GM23248 (cell line): ENCODE results near the gene WNT16. TPM values are rescaled to one million over a fixed set of nuclear protein-coding genes. Genes with fewer than 3 reads are reported as not detected.

ENCODE experiments used
- DNase-seq: peaks from one replicate; pipeline ENCODE4 v3.0.0-alpha.2; 2015
- H2AFZ ChIP-seq: fragments of 200-600 bp; sonication (generic); 2 replicates; pipeline ENCODE4 v1.6.1; 2016; ENCODE audit warnings: antibody characterized with exemption
- H3F3A ChIP-seq: fragments of 200-600 bp; sonication (generic); 2 replicates; pipeline ENCODE4 v1.6.1; 2016; ENCODE audit warnings: mild to moderate bottlenecking, antibody characterized with exemption, mixed run types; ENCODE audit not compliant: insufficient read depth
- H3K27ac ChIP-seq: fragments of 200-600 bp; sonication (generic); 2 replicates; pipeline ENCODE4 v1.5.1; 2016; ENCODE audit warnings: mild to moderate bottlenecking
- H3K27me3 ChIP-seq: fragments of 200-600 bp; sonication (generic); replicated peaks from 2 replicates; pipeline ENCODE4 v1.6.1; 2016; ENCODE audit warnings: mild to moderate bottlenecking; ENCODE audit not compliant: insufficient read depth
- H3K36me3 ChIP-seq: fragments of 200-600 bp; sonication (generic); 2 replicates; pipeline ENCODE4 v1.6.1; 2016; ENCODE audit warnings: low read depth, mild to moderate bottlenecking
- H3K4me1 ChIP-seq: fragments of 200-600 bp; sonication (generic); 2 replicates; pipeline ENCODE4 v1.6.1; 2016; ENCODE audit warnings: mild to moderate bottlenecking; ENCODE audit not compliant: insufficient read depth
- H3K4me2 ChIP-seq: fragments of 200-600 bp; sonication (generic); one replicate; pipeline ENCODE4 v1.6.1; 2016; ENCODE audit warnings: mild to moderate bottlenecking; ENCODE audit not compliant: unreplicated experiment
- H3K4me3 ChIP-seq: fragments of 200-600 bp; sonication (generic); 2 replicates; pipeline ENCODE4 v1.5.1; 2016; ENCODE audit warnings: mild to moderate bottlenecking
- H3K79me2 ChIP-seq: fragments of 200-600 bp; sonication (generic); 2 replicates; pipeline ENCODE4 v1.6.1; 2016; ENCODE audit warnings: mild to moderate bottlenecking; ENCODE audit not compliant: insufficient read depth
- H3K9ac ChIP-seq: fragments of 200-600 bp; sonication (generic); 2 replicates; pipeline ENCODE4 v1.6.1; 2016; ENCODE audit warnings: mild to moderate bottlenecking
- H3K9me2 ChIP-seq: fragments of 200-600 bp; sonication (generic); 2 replicates; pipeline ENCODE4 v1.6.1; 2016; ENCODE audit warnings: mixed run types, mild to moderate bottlenecking, moderate library complexity; ENCODE audit not compliant: insufficient read depth
- H3K9me3 ChIP-seq: fragments of 200-600 bp; sonication (generic); one replicate; pipeline ENCODE4 v1.6.1; 2017; ENCODE audit warnings: low read depth
- H4K20me1 ChIP-seq: fragments of 200-600 bp; sonication (generic); 2 replicates; pipeline ENCODE4 v1.6.0; 2016; ENCODE audit not compliant: insufficient read depth
- EZH2 ChIP-seq: fragments of 200-600 bp; sonication (generic); IDR thresholded peaks from 2 replicates; pipeline ENCODE4 v1.6.1; 2018; ENCODE audit warnings: antibody characterized with exemption, mild to moderate bottlenecking; ENCODE audit not compliant: insufficient read depth, poor library complexity, severe bottlenecking
- EZH2phosphoT487 ChIP-seq: fragments of 200-600 bp; sonication (generic); IDR thresholded peaks from 2 replicates; pipeline ENCODE4 v1.6.1; 2018; ENCODE audit warnings: antibody characterized with exemption, moderate library complexity, mild to moderate bottlenecking, low read depth; ENCODE audit not compliant: insufficient read depth
- WGBS, 2 experiments: methylation state at CpG; one replicate each; pipeline ENCODE4 v1.1.6; 2015 to 2017; ENCODE audit warnings: low lambda C conversion rate in 2 of 2, low coverage in 1 of 2; ENCODE audit errors: missing lambda C conversion rate in 2 of 2; 5-methylcytosine and 5-hydroxymethylcytosine counted together
- in situ Hi-C: fragments of 300-500 bp; cut with MboI; formaldehyde crosslinking; loops from 2 replicates; pipeline ENCODE4 v1.15.0; 2020
- polyA plus RNA-seq: library from polyadenylated mRNA; unstranded; fragments of >200 nt; fragmentation: Nextera tagmentation; extraction: Ambion mirVana; gene quantifications from 2 replicates; pipeline ENCODE4 v1.2.1, GENCODE V29; 2016
- total RNA-seq: library from RNA; depleted of rRNA; stranded (reverse); fragments of >200 nt; shearing (Covaris generic); gene quantifications from 2 replicates; pipeline ENCODE4 v1.2.3, GENCODE V29; 2014

WNT16 gene
- total and polyA plus RNA-seq, 2 experiments from 2014 or later, result 0.22 to 0.23 TPM

DNA sequence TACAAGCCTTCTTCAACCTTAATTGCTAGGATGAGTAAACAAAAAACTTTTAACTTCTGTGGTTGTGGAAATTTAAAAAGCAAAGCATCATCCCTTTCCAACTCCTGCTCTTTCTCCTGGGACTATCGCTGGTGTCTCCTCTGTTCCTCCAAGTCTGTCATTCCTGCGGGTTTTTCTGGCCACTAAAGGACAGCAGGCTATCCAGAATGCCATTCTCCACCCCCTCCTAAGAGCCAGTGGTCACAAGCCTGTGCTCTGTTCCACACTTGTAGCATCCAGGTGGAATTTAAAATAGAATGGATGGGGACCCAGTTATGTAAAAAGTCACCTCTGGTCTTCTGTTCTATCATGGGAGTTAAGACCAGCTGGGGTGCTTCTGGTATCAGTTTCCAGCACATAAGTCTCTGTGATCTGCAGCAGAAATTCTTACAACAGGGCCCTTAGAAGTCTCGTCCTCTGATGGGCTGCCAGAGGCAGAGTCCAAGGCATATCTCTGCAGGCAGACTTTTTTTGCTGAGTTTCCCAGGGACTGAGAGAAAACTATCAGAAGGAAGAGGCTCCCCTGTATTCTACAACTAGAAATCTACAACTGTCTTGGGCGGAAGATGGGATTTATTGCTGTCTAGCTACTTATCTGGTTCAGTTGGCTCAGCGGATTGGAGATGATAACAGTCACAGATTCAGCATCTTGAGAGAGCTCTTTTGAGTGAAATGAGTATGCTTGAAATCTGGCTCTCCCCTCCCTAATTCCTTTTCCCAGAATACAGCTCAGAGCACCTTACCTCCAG is 5.1 kb upstream of the WNT16 start:
- no peak for DNase-seq
- H3K4me2 ChIP-seq, result no peak overlapping the region
- in situ Hi-C loops, result no loop called here

GRCh38 chr7:121327671-121328070 is 1.1 kb upstream of the WNT16 start:
- Histone ChIP-seq H3K27me3 (peaks cover 66% of the 10 kb centered on the region), H3K79me2 (no peaks in the 10 kb centered on the region), H3K4me1 (0 out of 2 replicates have a peak, but pooled peaks cover 5% of the 10 kb centered on the region), H3K9me3 (no peaks in the 10 kb centered on the region), H3K27ac (no peak overlapping the region), H3K4me3 (no peak overlapping the region), H4K20me1 (no peaks in the 10 kb centered on the region), H2AFZ (no peak overlapping the region), H3F3A (no peaks in the 10 kb centered on the region), H3K4me2 (no peak overlapping the region), H3K9me2 (no peaks in the 10 kb centered on the region), H3K36me3 (no peaks in the 10 kb centered on the region), H3K9ac (no peak overlapping the region)
- in situ Hi-C loops, result loop anchor here (25.0 kb wide), 1 partner anchor 340 kb away; the partner anchor contains the start of gene CPED1
- WGBS, 2 experiments, result 74 to 86% methylated on average over 5 of the region's 5 CpGs
- DNase-seq, result no peak
- TF ChIP-seq EZH2 (no peak), EZH2phosphoT487 (no peak)

More for the DNA sequence above, 5.1 kb upstream of the WNT16 start:
- no peaks in the 10 kb centered on the region for H3K36me3 ChIP-seq
- no peak overlapping the region for H2AFZ ChIP-seq
- H3K4me3 ChIP-seq, result no peak overlapping the region
- no peaks in the 10 kb centered on the region for H3K4me1 ChIP-seq
- H3K9me2 ChIP-seq, result no peaks in the 10 kb centered on the region
- no peak for TF ChIP-seq EZH2phosphoT487
- TF ChIP-seq EZH2, result no peak
- no peaks in the 10 kb centered on the region for H3K79me2 ChIP-seq
- H3F3A ChIP-seq, result no peaks in the 10 kb centered on the region
- WGBS, 2 experiments, result 51% methylated on average over 5 of the region's 5 CpGs
- no peak overlapping the region for H3K9ac ChIP-seq
- H3K9me3 ChIP-seq, result no peaks in the 10 kb centered on the region
- peaks cover 30% of the 10 kb centered on the region for H3K27me3 ChIP-seq
- no peaks in the 10 kb centered on the region for H4K20me1 ChIP-seq
- H3K27ac ChIP-seq, result no peak overlapping the region

DNA sequence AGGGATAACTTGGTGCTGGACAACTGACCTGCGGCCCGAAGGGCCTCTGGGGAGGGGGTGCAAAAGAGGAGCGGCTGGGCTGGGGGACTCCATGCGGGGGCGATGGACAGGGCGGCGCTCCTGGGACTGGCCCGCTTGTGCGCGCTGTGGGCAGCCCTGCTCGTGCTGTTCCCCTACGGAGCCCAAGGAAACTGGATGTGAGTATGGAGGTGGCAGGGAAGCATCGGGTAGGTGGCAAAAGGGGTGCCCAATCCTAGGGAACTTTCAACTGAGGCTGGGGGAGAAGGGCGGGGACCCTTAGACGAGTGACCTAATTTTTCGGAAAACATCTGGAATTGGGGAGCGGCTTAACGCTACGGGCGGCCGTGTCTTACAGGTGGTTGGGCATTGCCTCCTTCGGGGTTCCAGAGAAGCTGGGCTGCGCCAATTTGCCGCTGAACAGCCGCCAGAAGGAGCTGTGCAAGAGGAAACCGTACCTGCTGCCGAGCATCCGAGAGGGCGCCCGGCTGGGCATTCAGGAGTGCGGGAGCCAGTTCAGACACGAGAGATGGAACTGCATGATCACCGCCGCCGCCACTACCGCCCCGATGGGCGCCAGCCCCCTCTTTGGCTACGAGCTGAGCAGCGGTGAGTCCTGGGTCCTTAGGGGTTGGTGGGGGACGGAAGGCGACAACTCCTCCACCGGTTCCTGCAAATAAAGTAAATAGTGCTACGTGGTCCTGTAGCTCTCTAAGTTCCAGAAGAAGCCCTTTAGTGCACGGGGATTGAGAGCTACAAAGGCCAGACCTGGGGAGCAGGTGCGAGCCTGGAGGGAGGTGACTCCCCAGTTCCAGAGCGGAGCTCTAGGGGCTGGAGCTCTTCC is 622 bp downstream of the WNT16 start:
- Histone ChIP-seq H2AFZ (no peak overlapping the region), H3K4me1 (0 out of 2 replicates have a peak, but pooled peaks cover 5% of the 10 kb centered on the region), H3K4me2 (peak overlapping the region; percentile 46), H3K9me2 (no peaks in the 10 kb centered on the region), H3K4me3 (peak overlapping the region; percentile 53), H3K27ac (no peak overlapping the region), H3K9me3 (no peaks in the 10 kb centered on the region), H3F3A (no peaks in the 10 kb centered on the region), H3K9ac (no peak overlapping the region), H3K36me3 (no peaks in the 10 kb centered on the region), H4K20me1 (no peaks in the 10 kb centered on the region), H3K27me3 (peaks cover 67% of the 10 kb centered on the region), H3K79me2 (no peaks in the 10 kb centered on the region)
- WGBS, 2 experiments, result 3% methylated on average over 47 of the region's 47 CpGs
- TF ChIP-seq EZH2phosphoT487 (0 out of 2 replicates have a peak, but pooled peaks have one; percentile 13), EZH2 (no peak)
- DNase-seq, result peak; percentile 26
- in situ Hi-C loops, result loop anchor here (25.0 kb wide), 1 partner anchor 342 kb away; the partner anchor contains the start of gene CPED1
